H9 (cell line): ENCODE data around the gene RNF13. TPM values are rescaled to one million over a fixed set of nuclear protein-coding genes. Genes with fewer than 3 reads are reported as not detected.

Source experiments
- DNase-seq: peaks from one replicate; pipeline ENCODE4 v3.0.0-alpha.2; 2017
- H2AFZ ChIP-seq: one replicate; pipeline ENCODE4 v1.6.1; 2013; ENCODE audit warnings: mild to moderate bottlenecking, low read length, control low read depth, moderate library complexity
- H2AK5ac ChIP-seq: 2 replicates; pipeline ENCODE4 v1.6.1; 2013; ENCODE audit warnings: low read length, control low read depth, mixed read lengths; ENCODE audit not compliant: insufficient read length
- H2BK120ac ChIP-seq: one replicate; pipeline ENCODE4 v1.6.1; 2013; ENCODE audit warnings: low read depth, mild to moderate bottlenecking, low read length, control low read depth, inconsistent platforms; ENCODE audit not compliant: poor library complexity, severe bottlenecking
- H2BK12ac ChIP-seq: 2 replicates; pipeline ENCODE4 v1.6.1; 2013; ENCODE audit warnings: low read length, control low read depth, mixed read lengths, low read depth; ENCODE audit not compliant: insufficient read length
- H2BK15ac ChIP-seq: 2 replicates; pipeline ENCODE4 v1.6.1; 2013; ENCODE audit warnings: low read depth, low read length, control low read depth
- H2BK20ac ChIP-seq: one replicate; pipeline ENCODE4 v1.6.1; 2013; ENCODE audit warnings: low read depth, mild to moderate bottlenecking, low read length, control low read depth, inconsistent platforms; ENCODE audit not compliant: poor library complexity, severe bottlenecking
- H2BK5ac ChIP-seq: 2 replicates; pipeline ENCODE4 v1.6.1; 2013; ENCODE audit warnings: low read length, control low read depth, mixed read lengths; ENCODE audit not compliant: insufficient read length
- H3K14ac ChIP-seq: 2 replicates; pipeline ENCODE4 v1.6.1; 2013; ENCODE audit warnings: low read length, control low read depth; ENCODE audit not compliant: insufficient read depth
- H3K18ac ChIP-seq: 2 replicates; pipeline ENCODE4 v1.6.1; 2013; ENCODE audit warnings: low read depth, mild to moderate bottlenecking, mixed read lengths, low read length, control low read depth; ENCODE audit not compliant: insufficient read length
- H3K23ac ChIP-seq: 2 replicates; pipeline ENCODE4 v1.6.1; 2013; ENCODE audit warnings: low read length, control low read depth, mixed read lengths, low read depth; ENCODE audit not compliant: insufficient read length
- H3K23me2 ChIP-seq: 2 replicates; pipeline ENCODE4 v1.6.1; 2013; ENCODE audit warnings: low read depth, mild to moderate bottlenecking, mixed read lengths, low read length, control low read depth; ENCODE audit not compliant: insufficient read length, poor library complexity, severe bottlenecking
- H3K27ac ChIP-seq: 2 replicates; pipeline ENCODE4 v1.5.1; 2013; ENCODE audit warnings: low read length, control low read depth, mixed read lengths, low read depth; ENCODE audit not compliant: insufficient read length
- H3K27me3 ChIP-seq: 2 replicates; pipeline ENCODE4 v1.6.1; 2013; ENCODE audit warnings: low read length, control low read depth, inconsistent platforms; ENCODE audit not compliant: insufficient read depth
- H3K4ac ChIP-seq: 2 replicates; pipeline ENCODE4 v1.6.1; 2013; ENCODE audit warnings: low read depth, mild to moderate bottlenecking, control low read depth, inconsistent platforms, low read length, moderate library complexity
- H3K4me1 ChIP-seq: 2 replicates; pipeline ENCODE4 v1.6.1; 2013; ENCODE audit warnings: low read length, control low read depth, inconsistent platforms; ENCODE audit not compliant: insufficient read depth
- H3K4me2 ChIP-seq: 2 replicates; pipeline ENCODE4 v1.6.1; 2013; ENCODE audit warnings: low read length, control low read depth, mixed read lengths; ENCODE audit not compliant: insufficient read length, insufficient read depth
- H3K56ac ChIP-seq: 2 replicates; pipeline ENCODE4 v1.6.1; 2013; ENCODE audit warnings: low read depth, mild to moderate bottlenecking, mixed read lengths, low read length, control low read depth; ENCODE audit not compliant: insufficient read length
- H3K79me1 ChIP-seq: 2 replicates; pipeline ENCODE4 v1.6.1; 2013; ENCODE audit warnings: low read depth, mild to moderate bottlenecking, moderate library complexity, low read length, control low read depth, inconsistent platforms; ENCODE audit not compliant: insufficient read depth, poor library complexity, severe bottlenecking
- H3K79me2 ChIP-seq: 2 replicates; pipeline ENCODE4 v1.6.1; 2013; ENCODE audit warnings: low read length, control low read depth, inconsistent platforms; ENCODE audit not compliant: insufficient read depth
- H3K9ac ChIP-seq: 2 replicates; pipeline ENCODE4 v1.6.1; 2013; ENCODE audit warnings: low read length, control low read depth, mixed read lengths; ENCODE audit not compliant: insufficient read length; ENCODE audit errors: extremely low read depth
- H3K9me3 ChIP-seq: one replicate; pipeline ENCODE4 v1.6.1; 2013; ENCODE audit warnings: low read depth, low read length, inconsistent platforms; ENCODE audit not compliant: control insufficient read depth
- H3T11ph ChIP-seq: one replicate; pipeline ENCODE4 v1.6.1; 2013; ENCODE audit warnings: mild to moderate bottlenecking, low read length, control low read depth, inconsistent platforms
- H4K20me1 ChIP-seq: one replicate; pipeline ENCODE4 v1.6.1; 2013; ENCODE audit not compliant: control insufficient read depth, insufficient read length, insufficient read depth
- H4K5ac ChIP-seq: 2 replicates; pipeline ENCODE4 v1.6.1; 2013; ENCODE audit warnings: low read depth, mild to moderate bottlenecking, mixed read lengths, low read length, control low read depth; ENCODE audit not compliant: insufficient read length
- H4K8ac ChIP-seq: replicated peaks from 2 replicates; pipeline ENCODE4 v1.6.1; 2013; ENCODE audit warnings: low read length, control low read depth, mixed read lengths, low read depth; ENCODE audit not compliant: insufficient read length
- H4K91ac ChIP-seq: 2 replicates; pipeline ENCODE4 v1.6.1; 2013; ENCODE audit warnings: low read depth, mild to moderate bottlenecking, moderate library complexity, mixed read lengths, low read length, control low read depth; ENCODE audit not compliant: insufficient read length
- H3K27ac Mint-ChIP-seq, 3 experiments: 2 replicates in 2 of 3; 3 replicates in 1 of 3; pipeline ENCODE4 v1.8.0; 2020 to 2021; ENCODE audit warnings: mixed read lengths in 3 of 3, mild to moderate bottlenecking in 1 of 3, moderate library complexity in 1 of 3
- H3K27me3 Mint-ChIP-seq: 2 replicates; pipeline ENCODE4 v1.8.0; 2021; ENCODE audit warnings: low read depth, mild to moderate bottlenecking, moderate library complexity, mixed read lengths
- H3K36me3 Mint-ChIP-seq, 3 experiments: 2 replicates in 2 of 3; 3 replicates in 1 of 3; pipeline ENCODE4 v1.8.0; 2020 to 2021; ENCODE audit warnings: low read depth in 3 of 3, mixed read lengths in 3 of 3; ENCODE audit not compliant: insufficient read depth in 1 of 3
- H3K4me1 Mint-ChIP-seq, 2 experiments: 2 replicates each; pipeline ENCODE4 v1.8.0; 2020; ENCODE audit warnings: mixed read lengths in 2 of 2
- H3K4me3 Mint-ChIP-seq, 2 experiments: 2 replicates in 1 of 2; 3 replicates in 1 of 2; pipeline ENCODE4 v1.8.0; 2020 to 2021; ENCODE audit warnings: mild to moderate bottlenecking in 2 of 2, mixed read lengths in 2 of 2, moderate library complexity in 1 of 2
- H3K9me3 Mint-ChIP-seq, 2 experiments: 2 replicates in 1 of 2; 3 replicates in 1 of 2; pipeline ENCODE4 v1.8.0; 2020; ENCODE audit warnings: mild to moderate bottlenecking in 2 of 2, mixed read lengths in 2 of 2, moderate library complexity in 1 of 2
- WGBS: extraction: QIAGEN DNeasy Blood & Tissue Kit; methylation state at CpG from one replicate; pipeline ENCODE4 v1.1.7; 2013; ENCODE audit warnings: missing lambda C conversion rate, low lambda C conversion rate, mixed read lengths; ENCODE audit not compliant: insufficient read length; ENCODE audit errors: extremely low coverage; 5-methylcytosine and 5-hydroxymethylcytosine counted together
- total RNA-seq: library from RNA; stranded (reverse); gene quantifications from 2 replicates; pipeline ENCODE4 v1.2.1, GENCODE V29; 2021
- TF ChIP-seq, protein P1 (sequence below): fragments of 200-600 bp; sonication (generic); conservative IDR thresholded peaks from 3 replicates; pipeline ENCODE4 v1.8.0; 2021; ENCODE audit warnings: antibody characterized with exemption, mild to moderate bottlenecking

Gene RNF13
- total RNA-seq, 1 experiment from 2014 or later: 23.4 TPM

DNA sequence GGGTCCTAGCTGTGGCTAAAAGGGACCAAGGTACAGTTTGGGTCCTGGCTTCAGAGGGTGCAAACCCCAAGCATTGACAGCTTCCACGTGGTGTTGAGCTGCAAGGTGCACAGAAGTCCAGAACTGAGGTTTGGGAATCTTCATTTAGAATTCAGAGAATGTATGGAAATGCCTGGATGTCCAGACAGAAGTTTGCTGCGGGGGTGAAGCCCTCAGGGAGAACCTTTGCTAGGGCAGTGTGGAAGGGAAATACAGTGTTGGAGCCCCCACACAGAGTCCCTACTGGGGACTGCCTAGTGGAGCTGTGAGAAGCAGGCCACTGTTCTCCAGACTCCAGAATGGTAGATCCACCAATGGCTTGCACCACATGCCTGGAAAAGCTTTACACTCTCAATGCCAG, 17.9 kb downstream of the RNF13 start:
- Histone ChIP-seq H4K8ac (no peak overlapping the region), H3K79me1 (peaks cover 4% of the 10 kb centered on the region), H2BK15ac (no peak overlapping the region), H2BK20ac (no peak overlapping the region), H2BK5ac (no peak overlapping the region), H3K18ac (no peak overlapping the region), H3K4me1 (peaks cover 3% of the 10 kb centered on the region; the same call in 1 of the 2 replicates), H3K79me2 (peaks cover 4% of the 10 kb centered on the region; the same call in 1 of the 2 replicates), H3K27me3 (no peaks in the 10 kb centered on the region), H3K56ac (no peak overlapping the region), H4K91ac (no peak overlapping the region), H3K9me3 (peaks cover 19% of the 10 kb centered on the region), H2BK120ac (no peak overlapping the region), H2AFZ (no peak overlapping the region), H3K4ac (no peak overlapping the region), H3K27ac (no peak overlapping the region), H3K9ac (no peak overlapping the region), H3K23ac (no peak overlapping the region), H4K20me1 (no peaks in the 10 kb centered on the region), H3K14ac (no peak overlapping the region), H4K5ac (no peak overlapping the region), H3K23me2 (no peaks in the 10 kb centered on the region), H3K4me2 (no peak overlapping the region), H2AK5ac (no peak overlapping the region), H3T11ph (no peak overlapping the region), H2BK12ac (no peak overlapping the region)
- Mint-ChIP-seq H3K36me3 (peaks cover 51 to 61% (median 53%) of the 10 kb centered on the region in 3 experiments), H3K27ac (no peak overlapping the region), H3K4me1 (peaks cover 6% of the 10 kb centered on the region in 2 experiments), H3K27me3 (no peaks in the 10 kb centered on the region; the same call in 1 of the 2 replicates), H3K9me3 (peaks cover 61 to 62% of the 10 kb centered on the region in 2 experiments), H3K4me3 (no peak overlapping the region)
- no CpG with 5 or more reads among the region's 2 CpGs for WGBS
- no peak for DNase-seq
- TF ChIP-seq, protein P1, sequence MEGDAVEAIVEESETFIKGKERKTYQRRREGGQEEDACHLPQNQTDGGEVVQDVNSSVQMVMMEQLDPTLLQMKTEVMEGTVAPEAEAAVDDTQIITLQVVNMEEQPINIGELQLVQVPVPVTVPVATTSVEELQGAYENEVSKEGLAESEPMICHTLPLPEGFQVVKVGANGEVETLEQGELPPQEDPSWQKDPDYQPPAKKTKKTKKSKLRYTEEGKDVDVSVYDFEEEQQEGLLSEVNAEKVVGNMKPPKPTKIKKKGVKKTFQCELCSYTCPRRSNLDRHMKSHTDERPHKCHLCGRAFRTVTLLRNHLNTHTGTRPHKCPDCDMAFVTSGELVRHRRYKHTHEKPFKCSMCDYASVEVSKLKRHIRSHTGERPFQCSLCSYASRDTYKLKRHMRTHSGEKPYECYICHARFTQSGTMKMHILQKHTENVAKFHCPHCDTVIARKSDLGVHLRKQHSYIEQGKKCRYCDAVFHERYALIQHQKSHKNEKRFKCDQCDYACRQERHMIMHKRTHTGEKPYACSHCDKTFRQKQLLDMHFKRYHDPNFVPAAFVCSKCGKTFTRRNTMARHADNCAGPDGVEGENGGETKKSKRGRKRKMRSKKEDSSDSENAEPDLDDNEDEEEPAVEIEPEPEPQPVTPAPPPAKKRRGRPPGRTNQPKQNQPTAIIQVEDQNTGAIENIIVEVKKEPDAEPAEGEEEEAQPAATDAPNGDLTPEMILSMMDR: no peak
